ENCODE measurements around the gene ZNF526.

ZNF526 gene

GRCh38 chr19:42185277-42185676 is 34.8 kb upstream of the ZNF526 start:
- no peak overlapping the region for H3K27ac ChIP-seq
- TF ChIP-seq, protein P1, sequence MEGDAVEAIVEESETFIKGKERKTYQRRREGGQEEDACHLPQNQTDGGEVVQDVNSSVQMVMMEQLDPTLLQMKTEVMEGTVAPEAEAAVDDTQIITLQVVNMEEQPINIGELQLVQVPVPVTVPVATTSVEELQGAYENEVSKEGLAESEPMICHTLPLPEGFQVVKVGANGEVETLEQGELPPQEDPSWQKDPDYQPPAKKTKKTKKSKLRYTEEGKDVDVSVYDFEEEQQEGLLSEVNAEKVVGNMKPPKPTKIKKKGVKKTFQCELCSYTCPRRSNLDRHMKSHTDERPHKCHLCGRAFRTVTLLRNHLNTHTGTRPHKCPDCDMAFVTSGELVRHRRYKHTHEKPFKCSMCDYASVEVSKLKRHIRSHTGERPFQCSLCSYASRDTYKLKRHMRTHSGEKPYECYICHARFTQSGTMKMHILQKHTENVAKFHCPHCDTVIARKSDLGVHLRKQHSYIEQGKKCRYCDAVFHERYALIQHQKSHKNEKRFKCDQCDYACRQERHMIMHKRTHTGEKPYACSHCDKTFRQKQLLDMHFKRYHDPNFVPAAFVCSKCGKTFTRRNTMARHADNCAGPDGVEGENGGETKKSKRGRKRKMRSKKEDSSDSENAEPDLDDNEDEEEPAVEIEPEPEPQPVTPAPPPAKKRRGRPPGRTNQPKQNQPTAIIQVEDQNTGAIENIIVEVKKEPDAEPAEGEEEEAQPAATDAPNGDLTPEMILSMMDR (IDR thresholded peaks at IDR 0.05), result no peak
- no peak for DNase-seq (ENCODE audit: low spot score)
- no peak overlapping the region for H3K4me3 ChIP-seq

DNA sequence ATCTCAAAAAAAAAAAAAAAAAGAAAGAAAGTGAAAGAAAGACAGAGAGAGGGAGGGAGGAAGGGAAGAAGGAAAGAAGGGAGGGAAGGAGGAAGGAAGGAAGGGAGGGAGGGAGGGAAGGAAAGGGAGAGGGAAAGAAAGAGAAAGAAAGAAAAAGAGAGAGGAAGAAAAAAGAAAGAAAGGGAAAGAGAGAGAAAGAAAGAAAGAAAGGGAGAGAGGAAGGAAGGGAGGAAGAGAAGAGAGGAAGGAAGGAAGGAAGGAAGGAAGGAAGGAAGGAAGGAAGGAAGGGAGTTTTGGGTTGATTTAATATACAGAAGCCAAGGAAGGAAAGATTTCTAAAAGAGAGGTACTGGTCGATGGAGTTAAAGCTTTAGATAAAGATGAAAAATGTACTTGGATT is 31.4 kb upstream of the ZNF526 start:
- H3K27ac ChIP-seq, result no peak overlapping the region
- no peak for DNase-seq (ENCODE audit: low spot score)
- no peak overlapping the region for H3K4me3 ChIP-seq
- TF ChIP-seq, protein P1 (IDR thresholded peaks at IDR 0.05), result no peak

DNA sequence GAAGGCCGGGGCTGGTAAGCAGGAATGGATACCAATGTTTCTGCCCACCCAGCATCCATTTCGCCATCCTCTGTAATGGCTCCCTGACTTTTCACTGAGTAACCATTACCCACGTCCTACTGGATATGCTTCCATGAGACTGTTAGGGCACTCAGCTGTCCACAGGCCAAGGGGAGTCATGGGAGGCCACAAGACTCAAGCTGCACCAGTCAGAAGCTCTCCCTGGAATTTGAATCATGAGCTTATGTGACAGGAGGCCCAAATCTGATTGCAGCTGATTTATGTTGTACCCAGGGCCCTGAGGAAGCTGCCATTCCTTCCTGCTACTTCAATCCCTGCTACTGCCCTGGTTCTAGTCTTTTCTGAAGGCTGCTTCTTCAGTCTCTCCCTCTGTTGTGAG is 31.0 kb upstream of the ZNF526 start:
- TF ChIP-seq, protein P1 (IDR thresholded peaks at IDR 0.05), result no peak
- no peak overlapping the region for H3K27ac ChIP-seq
- no peak for DNase-seq (ENCODE audit: low spot score)
- H3K4me3 ChIP-seq, result no peak overlapping the region

DNA sequence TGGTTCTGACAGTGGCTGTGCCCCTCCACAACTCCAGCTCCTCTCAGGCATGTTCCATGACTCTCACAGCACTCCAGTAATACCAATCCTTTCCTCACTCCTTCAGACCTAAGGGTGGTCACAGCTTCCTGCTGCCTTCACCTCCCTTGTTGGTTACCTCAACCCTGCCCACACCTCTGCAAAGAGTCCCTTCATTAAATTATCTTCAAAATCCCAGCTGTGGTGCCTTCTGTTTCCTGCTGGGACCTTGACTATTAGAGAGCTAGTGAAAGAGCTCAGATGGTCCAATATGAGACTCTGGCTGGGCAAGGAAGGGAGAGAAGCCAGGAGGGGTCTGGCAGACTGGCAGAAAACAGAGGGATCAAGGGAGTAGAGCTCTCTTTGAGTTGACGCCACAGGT is 28.8 kb upstream of the ZNF526 start:
- no peak overlapping the region for H3K27ac ChIP-seq
- no peak overlapping the region for H3K4me3 ChIP-seq
- no peak for DNase-seq (ENCODE audit: low spot score)
- TF ChIP-seq, protein P1 (IDR thresholded peaks at IDR 0.05), result no peak

- Histone ChIP-seq H3K27ac (no peak overlapping the region), H3K4me3 (no peak overlapping the region)
- TF ChIP-seq, protein P1 (IDR thresholded peaks at IDR 0.05), result no peak
- DNase-seq (ENCODE audit: low spot score), result no peak
These were observed 28.3 kb upstream of the ZNF526 start for GRCh38 chr19:42191855-42192254.

GRCh38 chr19:42193294-42193693 is 26.8 kb upstream of the ZNF526 start:
- no peak overlapping the region for H3K4me3 ChIP-seq
- TF ChIP-seq, protein P1 (IDR thresholded peaks at IDR 0.05), result no peak
- H3K27ac ChIP-seq, result no peak overlapping the region

GRCh38 chr19:42193706-42194105 is 26.4 kb upstream of the ZNF526 start:
- no peak overlapping the region for H3K4me3 ChIP-seq
- DNase-seq (ENCODE audit: low spot score), result no peak
- no peak overlapping the region for H3K27ac ChIP-seq
- TF ChIP-seq, protein P1 (IDR thresholded peaks at IDR 0.05), result no peak

More at GRCh38 chr19:42193294-42193693, 26.8 kb upstream of the ZNF526 start:
- DNase-seq (ENCODE audit: low spot score), result no peak
